Cardiac fibroblast (primary cell): Measurements from ENCODE around the gene CGB5.
"Not testable (repeated sequence)": the region's sequence is repeated elsewhere in the genome, so short reads cannot be mapped to it uniquely, and the experiment has no call there.

ENCODE experiments used
- DNase-seq, 2 donors: peaks; one replicate each; pipeline versions ENCODE4 v3.0.0 to v3.0.0-alpha.2; 2010; ENCODE audit warnings: low read depth in 2 of 2
- H3K4me3 ChIP-seq, 2 donors: replicated peaks in 1 of 2; 1 replicate in 1 of 2; 2 replicates in 1 of 2; pipeline ENCODE4 v1.5.1; 2011; ENCODE audit warnings: low read depth in 2 of 2, low read length in 2 of 2, mild to moderate bottlenecking in 2 of 2, moderate library complexity in 1 of 2
- CTCF ChIP-seq: IDR thresholded peaks from one replicate; pipeline ENCODE4 v1.5.1; 2011; ENCODE audit warnings: low read depth, mild to moderate bottlenecking, low read length, inconsistent platforms

CGB5 gene

GRCh38 chr19:49022116-49022515 is 21.5 kb upstream of the CGB5 start:
- no peak for DNase-seq
- no peak for TF ChIP-seq CTCF
- H3K4me3 ChIP-seq, result no peak overlapping the region

GRCh38 chr19:49024233-49024632 is 19.4 kb upstream of the CGB5 start, which contains the start of gene CGB3:
CGB3 (minus strand) TSS chr19:49024333; CDS start chr19:49023971, 362 bp downstream.
- H3K4me3 ChIP-seq, DNase-seq: not testable (repeated sequence)

- DNase-seq, H3K4me3 ChIP-seq: not testable (repeated sequence)
Measured at GRCh38 chr19:49025088-49025487, 18.6 kb upstream of the CGB5 start.

- not testable (repeated sequence) for H3K4me3 ChIP-seq, DNase-seq
Measured at GRCh38 chr19:49025599-49025998, 18.0 kb upstream of the CGB5 start.

GRCh38 chr19:49028686-49029085 is 15.0 kb upstream of the CGB5 start:
- H3K4me3 ChIP-seq, DNase-seq: not testable (repeated sequence)

- not testable (repeated sequence) for H3K4me3 ChIP-seq
- DNase-seq, result peak in 1 of 2 donors; percentile 35
Measured at GRCh38 chr19:49029749-49030148, 13.9 kb upstream of the CGB5 start.

GRCh38 chr19:49030323-49030722 is 13.3 kb upstream of the CGB5 start:
- DNase-seq, H3K4me3 ChIP-seq: not testable (repeated sequence)

GRCh38 chr19:49031642-49032301 is 11.9 kb upstream of the CGB5 start, which contains the start of gene CGB2:
CGB2 (plus strand) TSS chr19:49031890; CDS start chr19:49032096, 206 bp downstream.
- peak in 1 of 2 donors; percentile 51 for DNase-seq
- TF ChIP-seq CTCF, result peak; percentile 51
- H3K4me3 ChIP-seq, result not testable (repeated sequence)

- H3K4me3 ChIP-seq, result not testable (repeated sequence)
- DNase-seq, result peak in 1 of 2 donors; percentile 41
- TF ChIP-seq CTCF, result peak; percentile 67
Measured at GRCh38 chr19:49036815-49037214, 6.8 kb upstream of the CGB5 start, which contains the start of gene CGB1. CGB1 (minus strand) TSS chr19:49036895; CDS start chr19:49036711, 184 bp downstream.

- DNase-seq, H3K4me3 ChIP-seq: not testable (repeated sequence)
Measured at GRCh38 chr19:49038111-49038510, 5.5 kb upstream of the CGB5 start.

- H3K4me3 ChIP-seq, result not testable (repeated sequence)
- peak; percentile 38 to 77 for DNase-seq
Measured at GRCh38 chr19:49038557-49039276, 4.9 kb upstream of the CGB5 start.

GRCh38 chr19:49039736-49040135 is 3.9 kb upstream of the CGB5 start:
- DNase-seq, result not testable (repeated sequence)

More at GRCh38 chr19:49039736-49040135, 3.9 kb upstream of the CGB5 start:
- H3K4me3 ChIP-seq, result not testable (repeated sequence)
